ENCODE results near the gene UBA3. TPM values are rescaled to one million over a fixed set of nuclear protein-coding genes. Genes with fewer than 3 reads are reported as not detected.

The UBA3 gene
- total and polyA plus RNA-seq, 10 of the 15 experiments (the other 5 are each of a cell fraction or from before 2014, with no cell fraction given) = 72.9 to 131 (median 102) TPM

GRCh38 chr3:69088063-69088462, 7.9 kb upstream of the UBA3 start (continued):
- TF ChIP-seq KLF5 (IDR thresholded peaks at IDR 0.05; ENCODE audit: partially characterized antibody) = peak; percentile 71
- 0 out of 2 replicates have a peak, but pooled peaks have one; percentile 32 for TF ChIP-seq NBN (IDR thresholded peaks at IDR 0.05)
- TF ChIP-seq MTA3 (IDR thresholded peaks at IDR 0.05; ENCODE audit: borderline replicate concordance, low read length) = no peak

DNA sequence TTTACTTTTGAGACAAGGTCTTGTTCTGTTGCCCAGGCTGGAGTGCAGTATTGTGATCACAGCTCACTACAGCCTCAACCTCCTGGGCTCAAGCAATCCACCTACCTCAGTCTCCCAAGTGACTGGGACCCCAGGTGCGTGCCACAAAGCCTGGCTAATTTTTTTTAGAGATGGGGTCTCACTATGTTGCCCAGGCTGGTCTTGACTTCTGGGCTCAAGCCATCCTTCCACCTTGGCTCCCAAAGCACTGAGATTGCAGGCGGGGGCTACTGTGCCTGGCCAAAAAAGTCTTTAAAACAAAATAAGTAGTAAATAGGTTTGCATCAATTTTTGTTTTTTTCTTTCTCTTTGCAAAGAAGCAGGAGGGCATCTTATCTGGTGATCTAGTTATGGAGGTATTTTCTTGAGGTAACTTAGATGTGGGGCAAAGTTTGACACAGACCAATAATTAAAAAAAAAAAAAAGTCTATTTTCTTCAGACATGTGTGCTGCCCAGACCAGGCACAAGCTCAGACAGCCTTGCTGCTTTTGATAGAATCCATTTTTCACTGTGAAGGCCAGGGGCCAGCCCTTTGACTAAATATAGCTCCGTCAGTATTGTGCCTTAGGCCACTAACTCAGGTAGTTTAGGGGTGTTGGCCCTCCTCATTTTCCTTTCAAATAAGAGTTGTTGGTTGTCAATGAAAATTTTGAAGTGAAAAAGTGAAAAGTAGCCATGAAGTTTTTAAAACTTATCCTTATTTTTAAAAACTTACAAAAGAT, 7.0 kb upstream of the UBA3 start:
- no peak for ATAC-seq
- H3K9ac ChIP-seq (ENCODE audit: control insufficient read depth, insufficient read depth, low read length) = peak overlapping the region; percentile 90
- H3K79me2 ChIP-seq (ENCODE audit: control insufficient read depth, insufficient read depth, low read length) = peaks cover 77% of the 10 kb centered on the region
- 0 out of 2 replicates have a peak, but pooled peaks have one; percentile 16 for TF ChIP-seq YY1 (IDR thresholded peaks at IDR 0.05; ENCODE audit: low read depth, low read length)
- TF ChIP-seq BRCA1 (IDR thresholded peaks at IDR 0.05; ENCODE audit: low read depth, low read length) = no peak
- H3K9me3 ChIP-seq (replicated peaks; ENCODE audit: control insufficient read depth, insufficient read depth, low read length) = no peaks in the 10 kb centered on the region
- H3K27me3 ChIP-seq (replicated peaks in 1 of 2; ENCODE audit: control insufficient read depth in 2 of 2, insufficient read depth in 2 of 2, low read length in 1 of 2) = no peaks in the 10 kb centered on the region
- ChIA-PET CTCF (interaction anchor here (0.6 to 2.0 kb wide), 5 partner anchors 10 to 220 kb away, joined by 3 to 6 read pairs (median 4); no protein-coding TSS in a partner anchor), RAD21 (ENCODE audit: unreplicated experiment) (interaction anchor here (0.8 to 16.7 kb wide), 8 partner anchors 7 to 71 kb away, joined by 3 to 152 read pairs (median 4); partner anchors contain the start of gene TMF1), SMC1A (ENCODE audit: uncharacterized antibody, unreplicated experiment) (interaction anchor here (0.7 to 19.6 kb wide), 10 partner anchors 9 to 65 kb away, joined by 3 to 234 read pairs (median 6); partner anchors contain the start of gene TMF1), POLR2A (interaction anchor here (0.6 to 4.1 kb wide), 5 partner anchors 9 to 59 kb away, joined by 3 to 30 read pairs (median 3); partner anchors contain the start of gene TMF1)
- peak overlapping the region; percentile 75 for H3K27ac ChIP-seq (ENCODE audit: control insufficient read depth, insufficient read depth)
- FAIRE-seq = no peak
- 43% methylated on average over 3 of the region's 3 CpGs for WGBS (ENCODE audit: insufficient coverage, insufficient replicate concordance, low lambda C conversion rate, missing lambda C conversion rate)
- intact Hi-C loops (cut with micrococcal nuclease; ENCODE audit: unreplicated experiment) = loop anchor here (5.0 to 10.0 kb wide), 2 partner anchors 75 to 1432 kb away; partner anchors contain the start of genes EOGT and SUCLG2
- no peaks in the 10 kb centered on the region for H4K20me1 ChIP-seq (ENCODE audit: control insufficient read depth, insufficient read depth)
- peaks cover 34% of the 10 kb centered on the region for H3K4me1 ChIP-seq (ENCODE audit: control insufficient read depth, insufficient read depth, low read length)
- no peak overlapping the region for H2AFZ ChIP-seq (ENCODE audit: control insufficient read depth, low read depth, low read length)
- no peak for DNase-seq (ENCODE audit: low read depth, low spot score)
- peak overlapping the region; percentile 99 for H3K4me2 ChIP-seq (ENCODE audit: control insufficient read depth, insufficient read depth)
- peaks cover 0 to 6% of the 10 kb centered on the region in 2 experiments; a peak in 1 of 4 replicates for H3K36me3 ChIP-seq (ENCODE audit: control insufficient read depth in 2 of 2, insufficient read depth in 2 of 2, low read length in 1 of 2)
- in situ Hi-C loops (cut with MboI) = no loop called here
- no TSS peak for BruUV-seq (replicated peaks)
- peak overlapping the region; percentile 98 for H3K4me3 ChIP-seq
